ENCODE measurements around the gene CD63. TPM values are rescaled to one million over a fixed set of nuclear protein-coding genes. Genes with fewer than 3 reads are reported as not detected.

CD63 gene
- total RNA-seq, 1 donor from 2014 or later: 253 TPM

DNA sequence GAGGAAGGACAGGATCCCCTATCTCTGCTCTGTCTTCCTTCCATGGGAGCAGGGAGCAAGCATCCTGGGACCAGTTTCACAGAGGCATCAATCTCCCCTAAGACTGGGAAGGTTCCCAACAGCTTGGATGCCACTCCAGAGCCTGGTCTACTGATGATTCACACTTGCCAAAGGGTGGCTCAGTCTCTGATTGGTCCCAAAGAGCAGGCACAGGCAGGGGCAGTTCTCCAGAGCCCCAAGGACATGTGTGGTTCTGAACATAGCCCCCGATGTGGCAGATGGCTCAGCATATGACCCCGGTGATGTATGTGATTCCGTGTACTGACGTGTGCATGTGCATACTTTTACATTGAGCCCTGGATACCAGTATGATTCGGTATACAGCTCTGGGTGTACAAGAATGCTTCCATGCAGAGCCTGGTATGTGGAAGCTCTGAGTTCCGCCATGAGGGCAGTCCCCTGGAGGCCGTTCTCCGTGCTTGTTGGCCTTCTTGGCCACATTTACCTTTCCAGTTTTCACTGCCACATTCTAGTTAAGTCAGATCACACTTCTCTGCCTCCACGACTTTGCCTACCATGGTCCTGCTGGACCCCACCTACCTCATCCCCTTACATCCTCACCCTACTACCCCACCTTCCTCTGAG lies 42.3 kb downstream of the CD63 start:
- no peak for ATAC-seq

DNA sequence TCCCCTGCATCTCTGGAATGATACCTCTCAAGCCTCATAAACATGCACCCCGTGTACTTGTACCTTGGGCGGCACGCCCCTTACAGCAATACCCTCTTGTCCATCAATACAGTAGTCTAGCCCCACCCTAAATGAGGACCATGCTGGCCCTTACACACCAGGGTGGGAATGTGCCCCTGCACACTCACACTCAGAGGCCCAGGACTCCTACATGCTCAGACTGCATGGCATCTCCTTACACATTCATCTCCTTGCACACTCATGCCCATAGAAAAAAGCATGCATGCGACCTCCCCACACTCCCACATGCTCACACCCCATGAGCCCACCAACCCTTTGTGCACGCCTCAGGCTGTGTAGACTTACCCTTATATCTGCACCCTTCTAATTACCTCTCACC lies 43.1 kb downstream of the CD63 start:
- no peak for ATAC-seq

DNA sequence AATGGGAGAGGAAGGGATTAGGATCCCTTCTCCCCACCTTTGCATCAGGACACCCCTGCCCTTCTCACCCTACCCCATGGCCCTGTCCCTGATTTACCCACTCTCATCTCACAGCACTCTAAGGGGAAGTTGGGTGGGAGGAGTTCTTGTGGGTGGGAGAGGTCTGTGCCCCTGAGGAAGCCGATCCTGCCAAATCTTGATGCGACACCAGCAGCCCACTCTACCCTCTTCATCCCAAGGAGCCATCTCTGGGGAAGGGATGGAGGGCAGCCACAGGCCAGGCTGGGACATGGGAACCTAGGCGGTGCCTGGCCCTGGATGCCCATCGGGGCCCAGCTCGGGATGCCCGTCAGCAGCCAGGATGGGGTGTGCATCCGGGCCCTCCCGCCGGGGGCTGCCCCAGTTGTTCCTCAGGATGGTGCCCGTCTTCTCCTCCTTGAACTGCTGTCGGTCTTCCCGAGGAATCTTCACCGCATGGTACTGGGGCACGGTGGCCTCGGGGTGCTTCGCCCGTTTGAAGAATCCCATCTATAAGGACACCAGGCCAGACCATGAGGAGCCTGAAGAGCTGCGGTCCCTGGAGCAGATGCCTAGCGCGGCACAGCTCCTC lies 43.9 kb downstream of the CD63 start:
- ATAC-seq: no peak

DNA sequence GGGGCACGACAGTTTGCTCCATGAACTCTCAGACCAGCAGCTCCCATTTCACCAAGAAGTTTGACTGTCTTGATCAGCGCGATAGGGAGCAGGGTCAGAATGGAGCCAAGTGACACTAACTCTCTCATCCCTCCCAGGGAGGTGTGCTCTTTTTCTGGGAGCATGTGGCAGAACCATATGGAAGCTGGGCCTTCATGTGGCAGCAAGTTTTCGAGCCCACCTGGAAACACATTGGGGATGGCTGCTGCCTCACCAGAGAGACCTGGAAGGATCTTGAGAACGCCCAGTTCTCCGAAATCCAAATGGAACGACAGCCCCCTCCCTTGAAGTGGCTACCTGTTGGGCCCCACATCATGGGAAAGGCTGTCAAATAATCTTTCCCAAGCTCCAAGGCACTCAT lies 45.1 kb downstream of the CD63 start:
- no peak for ATAC-seq

DNA sequence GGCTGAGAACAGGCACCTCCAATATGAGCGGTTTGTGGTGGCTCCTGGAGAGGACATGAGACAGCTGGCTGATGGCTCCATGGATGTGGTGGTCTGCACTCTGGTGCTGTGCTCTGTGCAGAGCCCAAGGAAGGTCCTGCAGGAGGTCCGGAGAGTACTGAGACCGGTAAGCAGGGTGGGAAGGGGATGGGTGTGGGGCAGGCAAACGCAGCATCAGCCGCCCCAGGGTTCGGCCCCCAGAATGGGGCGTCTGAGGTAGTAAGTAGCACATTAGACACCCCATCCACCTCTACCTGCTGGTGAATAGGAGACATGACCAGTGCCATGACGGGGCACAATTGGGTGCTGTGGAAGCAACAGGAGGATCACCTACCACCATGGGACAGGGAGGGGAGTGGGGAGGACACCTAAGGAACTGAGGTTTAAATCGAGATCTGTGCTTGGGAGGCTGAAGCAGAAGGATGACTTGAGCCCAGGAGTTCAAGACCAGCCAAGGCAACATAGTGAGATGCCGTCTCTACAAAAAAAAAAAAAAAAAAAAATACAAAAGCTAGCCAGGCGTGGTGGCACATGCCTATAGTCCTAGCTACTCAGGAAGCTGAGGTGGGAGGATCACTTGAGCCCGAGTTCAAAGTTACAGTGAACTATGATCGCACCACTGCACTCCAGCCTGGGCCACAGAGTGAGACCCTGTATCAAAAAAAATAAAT lies 46.6 kb downstream of the CD63 start:
- no peak for ATAC-seq

DNA sequence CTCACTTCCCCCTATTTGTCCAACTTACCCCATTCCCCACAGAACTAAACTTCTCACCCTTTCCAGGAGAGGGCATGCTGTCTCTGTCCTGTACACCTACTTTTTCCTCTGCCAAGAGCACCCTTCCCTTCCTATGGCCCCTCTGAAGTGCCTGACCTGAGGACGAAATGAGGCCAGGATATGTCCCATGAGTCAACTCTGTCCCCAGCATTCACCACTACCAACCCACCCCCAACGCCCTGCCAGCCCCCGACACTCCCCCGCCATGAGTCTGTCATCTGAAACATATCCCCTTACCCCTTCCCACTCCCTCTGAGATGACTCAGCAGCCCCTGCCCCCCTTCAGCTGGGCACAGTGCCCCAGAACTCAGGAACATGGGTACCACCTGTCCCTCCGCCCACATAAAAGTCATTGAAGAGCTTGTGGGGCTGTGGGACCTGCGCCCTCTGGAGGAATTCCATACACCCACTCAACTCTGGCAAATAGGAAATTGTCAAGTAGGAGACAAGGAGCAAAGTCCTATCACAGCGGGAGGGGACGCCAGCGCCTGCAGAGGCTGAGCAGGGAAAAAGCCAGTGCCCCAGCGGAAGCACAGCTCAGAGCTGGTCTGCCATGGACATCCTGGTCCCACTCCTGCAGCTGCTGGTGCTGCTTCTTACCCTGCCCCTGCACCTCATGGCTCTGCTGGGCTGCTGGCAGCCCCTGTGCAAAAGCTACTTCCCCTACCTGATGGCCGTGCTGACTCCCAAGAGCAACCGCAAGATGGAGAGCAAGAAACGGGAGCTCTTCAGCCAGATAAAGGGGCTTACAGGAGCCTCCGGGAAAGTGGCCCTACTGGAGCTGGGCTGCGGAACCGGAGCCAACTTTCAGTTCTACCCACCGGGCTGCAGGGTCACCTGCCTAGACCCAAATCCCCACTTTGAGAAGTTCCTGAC lies 47.4 kb downstream of the CD63 start:
- ATAC-seq: peak; percentile 40

DNA sequence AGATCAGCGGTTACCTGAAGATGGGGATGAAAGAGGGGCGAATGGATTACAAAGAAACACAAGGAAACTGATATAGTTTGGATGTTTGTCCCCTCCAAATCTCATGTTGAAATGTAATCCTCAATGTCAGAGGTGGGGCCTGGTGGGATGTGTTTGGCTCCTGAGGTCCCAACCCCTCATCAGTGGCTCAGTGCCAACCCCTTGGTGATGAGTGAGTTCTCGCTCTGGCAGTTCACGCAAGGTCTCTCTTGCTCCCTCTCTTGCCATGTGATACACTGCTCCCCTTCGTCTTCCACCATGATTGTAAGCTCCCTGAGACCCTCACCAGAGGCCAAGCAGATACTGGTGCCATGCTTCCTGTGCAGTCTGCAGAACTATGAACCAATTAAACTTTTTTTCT lies 49.1 kb downstream of the CD63 start:
- no peak for ATAC-seq

DNA sequence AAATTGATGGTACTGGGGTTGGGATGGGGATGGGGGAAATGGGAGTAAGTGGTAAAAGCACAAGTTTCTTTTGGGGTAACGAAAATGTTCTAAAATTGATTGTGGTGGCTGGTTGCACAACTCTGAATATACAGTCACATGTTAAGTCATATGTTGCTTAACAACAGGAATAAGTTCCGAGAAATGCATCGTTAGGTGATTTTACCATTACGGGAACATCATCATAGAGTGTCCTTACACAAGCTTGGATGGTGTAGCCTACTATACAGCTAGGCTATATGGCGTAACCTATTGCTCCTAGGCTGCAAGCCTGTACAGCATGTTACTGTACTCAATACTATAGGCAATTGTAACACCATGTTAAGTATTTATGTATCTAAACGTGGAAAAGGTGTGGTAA lies 52.1 kb downstream of the CD63 start:
- ATAC-seq: no peak

DNA sequence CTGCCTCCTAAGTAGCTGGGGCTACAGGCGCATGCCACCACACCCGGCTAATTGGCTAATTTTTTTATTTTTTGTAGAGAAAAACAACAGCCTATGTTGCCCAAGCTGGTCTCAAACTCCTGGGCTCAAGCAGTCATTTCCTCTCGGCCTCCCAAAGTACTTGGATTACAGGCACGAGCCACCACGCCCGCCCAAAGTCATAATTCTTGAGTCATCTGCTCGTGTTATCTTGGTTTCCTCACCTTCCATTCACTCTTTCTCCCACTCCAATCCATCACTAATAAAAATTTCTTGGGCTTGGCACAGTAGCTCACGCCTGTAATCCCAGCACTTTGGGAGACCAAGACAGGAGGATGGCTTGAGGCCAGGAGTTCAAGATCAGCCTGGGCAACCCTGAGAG lies 53.1 kb downstream of the CD63 start:
- ATAC-seq: no peak

Other genes starting within 250 kb of the CD63 start
- gene OR6C68, start 236.6 kb downstream of the CD63 start, total RNA-seq: not detected
- gene OR6C4, start 179.4 kb downstream of the CD63 start, total RNA-seq: not detected
- not detected for gene OR2AP1, start 156.5 kb downstream of the CD63 start, total RNA-seq
- gene OR10P1, start 92.1 kb downstream of the CD63 start, total RNA-seq: not detected
- gene ITGA7, start 21.1 kb downstream of the CD63 start, total RNA-seq: 6.7 TPM
- gene BLOC1S1, start 13.0 kb downstream of the CD63 start, total RNA-seq: 109 TPM
- 0.92 TPM for gene RDH5, start 8.6 kb downstream of the CD63 start, total RNA-seq
- 1.2 TPM for gene GDF11, start 14.1 kb upstream of the CD63 start, total RNA-seq
- 47.6 TPM for gene SARNP, start 88.7 kb upstream of the CD63 start, total RNA-seq
- gene ORMDL2, start 89.0 kb upstream of the CD63 start, total RNA-seq: 64.2 TPM
- gene DNAJC14, start 100.6 kb upstream of the CD63 start, total RNA-seq: 15.3 TPM
- 0.60 TPM for gene MMP19, start 113.9 kb upstream of the CD63 start, total RNA-seq
- gene PYM1, start 198.9 kb upstream of the CD63 start, total RNA-seq: 66.9 TPM
- 170 TPM for gene DGKA, start 202.2 kb upstream of the CD63 start, total RNA-seq
- gene PMEL, start 237.0 kb upstream of the CD63 start, total RNA-seq: 0.52 TPM
- 20.5 TPM for gene CDK2, start 237.8 kb upstream of the CD63 start, total RNA-seq
- gene RAB5B, start 245.1 kb upstream of the CD63 start, total RNA-seq: 111 TPM